ENCODE results near the gene GMNN.
A peak's percentile ranks its signal among the peaks of the same experiment; 100 is the strongest.
"Not testable (repeated sequence)": the region's sequence is repeated elsewhere in the genome, so short reads cannot be mapped to it uniquely, and the experiment has no call there.

The GMNN gene

GRCh38 chr6:24761851-24762250 is 12.9 kb upstream of the GMNN start:
- DNase-seq (ENCODE audit: low spot score), result no peak

DNA sequence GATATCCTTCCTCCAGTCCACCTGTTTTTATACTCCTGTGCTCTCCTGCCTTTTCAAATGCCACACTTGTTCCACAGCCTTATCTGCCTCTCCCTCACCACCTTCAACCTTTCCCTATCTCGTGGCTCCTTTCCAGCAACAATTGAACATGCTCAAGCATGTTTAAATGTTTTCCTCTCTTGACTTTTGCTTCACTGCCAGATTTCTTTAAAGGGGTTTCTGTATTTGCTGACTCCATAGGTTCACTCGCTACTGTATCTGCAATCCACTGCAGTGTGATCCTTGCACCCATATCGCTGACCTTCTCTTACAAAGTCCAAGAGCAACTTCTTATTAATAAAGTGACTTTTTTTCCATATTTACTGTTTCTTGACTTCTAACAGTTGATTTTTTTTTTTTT is 11.2 kb upstream of the GMNN start:
- no peak for DNase-seq (ENCODE audit: low spot score)

- DNase-seq (ENCODE audit: low spot score), result not testable (repeated sequence)
Observed at GRCh38 chr6:24764833-24765828, 9.6 kb upstream of the GMNN start.

- DNase-seq (ENCODE audit: low spot score), result not testable (repeated sequence)
Observed at GRCh38 chr6:24765968-24766367, 8.8 kb upstream of the GMNN start.

GRCh38 chr6:24766680-24767462 is 7.9 kb upstream of the GMNN start:
- DNase-seq (ENCODE audit: low spot score), result no peak

GRCh38 chr6:24768361-24768760 is 6.4 kb upstream of the GMNN start:
- DNase-seq (ENCODE audit: low spot score), result no peak

DNA sequence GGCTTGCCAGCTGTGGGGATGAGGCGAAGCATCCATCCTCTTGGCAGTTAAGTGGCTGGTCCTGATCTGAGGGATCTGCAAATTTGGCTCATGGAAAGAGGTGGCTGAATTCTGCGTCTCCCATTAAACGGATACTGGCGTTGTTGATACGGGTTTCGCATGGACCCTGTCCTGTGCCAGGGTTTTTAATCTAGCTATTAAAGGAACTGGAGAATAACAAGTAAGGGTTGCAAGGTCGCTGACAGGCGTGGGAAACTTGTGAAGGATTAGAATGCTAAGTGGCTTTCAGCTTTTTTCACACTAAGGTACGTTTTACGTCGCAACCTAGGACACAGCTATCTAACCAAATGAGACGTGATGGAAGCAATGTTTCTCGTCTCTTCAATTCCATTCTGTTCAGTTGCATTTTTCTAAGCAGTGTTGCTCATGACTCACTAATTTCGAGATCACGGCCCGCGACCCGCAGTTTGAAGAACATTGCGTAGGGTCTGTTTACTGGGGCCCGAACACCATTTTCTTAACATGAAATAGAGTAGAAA is 852 bp downstream of the GMNN start:
- no peak for DNase-seq (ENCODE audit: low spot score)

DNA sequence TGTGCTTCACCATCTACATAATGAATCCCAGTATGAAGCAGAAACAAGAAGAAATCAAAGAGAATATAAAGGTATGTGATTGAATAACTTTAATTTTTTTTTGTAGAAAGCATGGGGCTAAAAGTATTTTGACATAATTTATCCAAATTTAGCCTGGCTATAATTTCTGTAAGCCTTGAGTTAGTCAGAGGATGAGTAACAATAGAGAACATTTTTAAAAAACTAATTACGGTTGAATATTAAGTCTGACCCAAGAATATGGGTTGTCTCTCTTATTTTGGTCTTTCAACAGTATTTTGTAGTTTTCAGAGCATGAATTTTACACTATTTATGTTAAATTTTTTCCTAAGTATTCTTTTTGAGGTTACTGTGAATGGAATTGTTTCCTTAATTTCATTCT is 2.5 kb downstream of the GMNN start:
- DNase-seq (ENCODE audit: low spot score), result no peak

DNA sequence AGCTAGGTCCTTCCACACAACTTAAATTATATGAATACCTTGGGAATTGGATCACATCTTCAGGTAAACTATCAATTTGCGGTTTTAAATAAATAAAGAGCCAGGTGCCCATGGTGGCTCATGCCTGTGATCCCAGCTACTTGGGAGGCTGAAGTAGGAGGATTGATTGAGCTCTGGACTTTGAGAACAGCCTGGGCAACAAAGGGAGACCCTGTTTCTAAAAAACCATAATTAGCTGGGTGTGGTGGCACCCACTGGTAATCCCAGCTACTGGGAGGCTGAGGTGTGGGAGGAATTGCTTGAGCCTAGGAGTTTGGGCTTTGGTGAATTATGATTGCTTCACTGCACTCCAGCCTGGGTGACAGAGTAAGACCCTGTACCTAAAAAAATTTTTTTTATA is 3.4 kb downstream of the GMNN start:
- no peak for DNase-seq (ENCODE audit: low spot score)

DNA sequence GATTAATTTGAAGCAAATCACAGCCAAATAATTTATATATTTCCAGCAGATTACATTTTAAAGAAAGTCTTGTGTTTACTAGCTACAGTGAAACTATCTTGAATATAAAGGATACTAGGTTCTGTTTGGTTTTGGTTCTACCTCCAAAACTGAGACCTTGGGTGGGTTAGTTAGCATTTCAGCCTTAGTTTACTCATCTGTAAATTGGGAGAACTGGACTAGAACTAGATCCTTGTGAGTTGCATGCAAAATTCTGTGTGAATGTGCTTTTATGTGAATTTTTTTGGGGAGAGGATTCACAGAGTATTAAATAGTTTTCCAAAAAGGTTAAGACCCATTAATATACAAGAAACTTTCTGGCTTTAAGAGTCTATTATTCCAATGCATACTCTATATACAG is 4.1 kb downstream of the GMNN start:
- DNase-seq (ENCODE audit: low spot score), result no peak

GRCh38 chr6:24779416-24780016 is 4.8 kb downstream of the GMNN start:
- DNase-seq (ENCODE audit: low spot score), result no peak

DNA sequence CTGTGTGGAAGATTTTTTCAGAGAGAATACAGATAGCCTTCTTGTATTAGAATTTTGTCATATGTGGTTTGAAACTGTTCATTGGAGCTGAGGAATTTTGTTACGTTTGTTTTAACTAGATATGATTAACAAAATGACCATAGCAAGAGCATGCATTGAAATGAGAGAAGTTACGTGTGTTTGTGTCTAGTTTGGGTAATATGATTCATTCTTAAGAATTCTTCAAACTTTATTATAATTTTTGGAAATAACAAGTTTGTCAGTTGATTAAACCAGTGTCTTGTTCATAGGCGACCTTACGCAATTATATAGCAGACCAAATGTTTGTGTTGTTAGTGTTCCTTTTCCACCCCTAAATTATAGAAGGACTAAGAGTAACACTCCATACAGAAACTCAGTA is 5.5 kb downstream of the GMNN start:
- no peak for DNase-seq (ENCODE audit: low spot score)

DNA sequence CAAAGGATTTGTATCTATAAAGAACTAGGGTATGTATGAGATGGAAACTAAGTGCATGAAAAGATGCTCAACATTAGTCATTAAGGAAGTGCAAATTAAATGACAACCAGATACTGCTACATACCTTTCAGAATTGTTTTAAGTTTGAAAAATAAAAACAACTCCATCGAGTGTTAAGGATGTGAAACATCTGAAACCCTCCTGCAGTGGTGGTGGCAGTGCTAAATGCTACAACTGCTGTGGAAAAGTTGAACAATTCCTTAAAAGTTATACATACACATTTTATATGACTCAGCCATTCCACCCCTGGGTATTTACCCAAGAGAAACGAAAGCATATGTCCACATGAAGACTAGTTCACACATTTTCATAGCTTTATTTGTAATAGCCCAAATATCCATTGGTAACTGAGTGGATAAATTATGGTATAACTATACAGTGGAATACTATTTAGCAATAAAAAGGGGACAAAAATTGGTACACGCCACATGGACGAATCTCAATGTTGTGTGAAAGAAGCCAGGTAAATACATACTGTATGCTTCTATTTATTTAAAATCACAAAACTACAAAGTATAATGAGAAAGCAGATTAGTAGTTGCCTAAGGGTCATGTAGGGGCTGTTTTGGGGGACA is 13.4 kb downstream of the GMNN start:
- DNase-seq (ENCODE audit: low spot score), result no peak

- no peak for DNase-seq (ENCODE audit: low spot score)
Observed at GRCh38 chr6:24795106-24795505, 20.4 kb downstream of the GMNN start.

- no peak for DNase-seq (ENCODE audit: low spot score)
Observed at GRCh38 chr6:24796616-24797290, 22.0 kb downstream of the GMNN start.

- DNase-seq (ENCODE audit: low spot score), result no peak
Observed at GRCh38 chr6:24797596-24798216, 23.0 kb downstream of the GMNN start.

DNA sequence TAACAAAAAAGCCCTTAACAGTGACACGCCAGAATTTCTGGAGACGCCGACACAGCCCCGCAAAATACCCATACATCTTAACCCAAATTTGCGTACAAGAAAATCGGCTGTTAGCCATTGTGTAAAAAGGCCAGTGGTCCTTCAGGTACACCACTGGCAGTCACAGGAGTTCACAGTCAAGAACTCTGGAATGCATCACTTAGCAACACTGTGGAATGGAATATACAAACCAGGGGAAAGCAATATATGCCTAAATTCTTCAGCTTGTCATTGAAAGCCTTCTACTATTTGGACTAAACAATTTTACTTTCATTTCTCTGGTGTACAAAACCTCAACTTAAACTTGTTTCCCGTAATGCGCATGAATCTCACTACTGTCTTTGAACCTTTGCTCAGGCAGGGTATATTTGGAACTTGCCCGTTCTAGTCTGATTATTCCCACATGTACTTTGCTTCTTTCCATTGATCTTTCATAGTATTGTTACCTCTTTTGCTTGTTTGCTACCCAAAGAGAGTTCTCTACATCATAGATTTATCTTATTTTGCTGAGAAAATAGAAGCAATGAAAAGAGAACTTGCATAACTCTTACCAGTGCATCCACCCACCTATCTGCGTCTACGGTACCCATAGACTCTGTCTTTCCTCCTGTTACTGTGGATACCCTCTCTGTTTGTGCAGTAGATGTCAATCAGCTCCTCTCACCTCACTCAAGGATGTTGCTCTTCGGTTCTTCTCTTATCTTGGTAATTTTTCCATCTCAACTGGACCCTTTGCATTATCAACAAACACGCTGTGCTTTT is 24.2 kb downstream of the GMNN start, which contains the start of gene ARMH2:
ARMH2 (minus strand) TSS at position 178 of the 801 bp plus-strand sequence; CDS start at position 118, 60 bp downstream.
- peak; percentile 31 for DNase-seq (ENCODE audit: low spot score)

DNA sequence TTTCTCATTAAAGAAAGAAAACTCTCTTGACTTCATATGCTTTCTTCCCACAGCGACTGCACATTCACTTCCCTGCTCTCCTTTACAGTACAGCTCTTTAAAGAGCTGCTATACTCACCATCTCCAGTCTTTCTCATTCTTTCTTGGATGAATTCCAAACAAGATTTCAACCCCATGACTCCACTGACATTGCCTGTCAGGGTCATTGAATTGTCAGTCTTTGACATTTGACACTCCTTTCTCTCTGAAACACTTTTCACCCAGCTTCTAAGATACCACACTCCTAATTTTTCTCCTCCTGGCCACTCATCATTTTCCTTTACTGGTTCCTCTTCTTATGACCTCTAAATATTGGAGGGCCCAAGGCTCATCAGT is 24.8 kb downstream of the GMNN start:
- DNase-seq (ENCODE audit: low spot score), result no peak

DNA sequence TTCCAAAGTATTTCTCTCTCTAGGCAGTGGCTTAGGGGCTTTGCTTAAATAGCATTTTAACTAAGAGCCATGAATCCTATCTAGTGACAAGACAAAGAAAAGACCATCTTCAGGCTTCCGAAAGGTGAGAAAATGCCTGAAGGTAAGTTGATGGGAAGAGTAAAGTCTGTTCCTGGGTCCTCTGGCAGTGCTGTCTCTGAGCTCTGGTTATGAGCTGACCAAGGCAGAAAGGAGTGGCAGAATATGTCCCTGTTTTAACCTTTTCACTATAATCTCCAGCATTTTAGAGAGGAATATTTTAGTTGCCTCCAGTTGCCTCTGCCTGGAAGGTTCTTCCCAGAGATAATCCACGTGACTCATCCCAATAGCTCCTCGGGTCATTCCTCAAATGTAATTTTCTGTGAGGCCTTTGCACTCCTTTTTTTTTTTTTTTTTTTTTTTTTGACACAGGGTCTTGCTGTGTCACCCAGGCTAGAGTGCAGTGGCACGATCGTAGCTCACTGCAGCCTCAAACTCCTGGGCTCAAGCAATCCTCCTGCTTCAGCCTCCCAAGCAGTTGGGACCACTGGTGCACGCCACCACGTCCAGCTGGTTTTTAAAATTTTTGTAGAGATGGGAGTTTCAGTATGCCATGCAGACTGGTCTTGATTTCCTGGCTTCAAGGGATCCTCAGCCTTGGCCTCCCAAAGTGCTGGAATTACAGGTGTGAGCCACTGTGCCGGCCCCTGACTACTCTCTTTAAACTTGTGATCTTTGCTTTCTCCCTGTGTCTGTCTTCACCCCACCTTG is 27.7 kb downstream of the GMNN start:
- no peak for DNase-seq (ENCODE audit: low spot score)
